Measurements from ENCODE around the gene SLU7.

SLU7 gene

DNA sequence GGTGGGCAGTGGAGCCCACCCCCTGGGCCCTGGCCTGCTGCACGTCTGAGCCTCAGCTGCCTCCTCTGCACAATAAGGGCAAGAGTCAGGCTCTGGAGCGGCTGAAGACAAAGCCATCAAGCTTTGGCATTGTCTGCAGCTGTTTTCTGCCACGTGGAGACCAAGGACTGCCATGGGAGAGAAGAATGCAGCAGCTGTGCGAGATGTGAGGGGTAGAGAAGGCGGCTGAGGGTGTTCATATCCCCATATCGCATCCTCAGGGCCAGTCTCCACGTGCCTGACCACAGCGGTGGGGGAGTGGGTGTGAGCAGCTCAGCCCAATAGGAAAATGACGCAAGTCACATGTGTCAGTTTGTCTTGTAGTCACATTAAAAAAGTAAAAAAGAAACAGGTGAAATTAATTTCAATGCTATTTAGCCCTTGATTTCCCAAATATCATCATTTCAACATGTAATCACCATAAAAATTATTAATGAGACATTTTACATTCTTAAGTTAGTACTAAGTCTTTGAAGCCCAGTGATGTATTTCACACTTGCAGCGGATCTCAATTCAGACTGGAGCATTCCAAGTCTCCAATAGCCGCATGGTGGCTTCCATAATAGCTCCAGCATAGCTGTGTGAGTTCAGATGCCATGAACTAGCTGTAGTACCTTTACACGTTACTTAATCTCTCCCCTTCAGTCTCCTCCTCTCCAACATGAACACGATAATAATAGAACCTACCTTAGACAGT is 55.1 kb downstream of the SLU7 start:
- TF ChIP-seq, protein P1, sequence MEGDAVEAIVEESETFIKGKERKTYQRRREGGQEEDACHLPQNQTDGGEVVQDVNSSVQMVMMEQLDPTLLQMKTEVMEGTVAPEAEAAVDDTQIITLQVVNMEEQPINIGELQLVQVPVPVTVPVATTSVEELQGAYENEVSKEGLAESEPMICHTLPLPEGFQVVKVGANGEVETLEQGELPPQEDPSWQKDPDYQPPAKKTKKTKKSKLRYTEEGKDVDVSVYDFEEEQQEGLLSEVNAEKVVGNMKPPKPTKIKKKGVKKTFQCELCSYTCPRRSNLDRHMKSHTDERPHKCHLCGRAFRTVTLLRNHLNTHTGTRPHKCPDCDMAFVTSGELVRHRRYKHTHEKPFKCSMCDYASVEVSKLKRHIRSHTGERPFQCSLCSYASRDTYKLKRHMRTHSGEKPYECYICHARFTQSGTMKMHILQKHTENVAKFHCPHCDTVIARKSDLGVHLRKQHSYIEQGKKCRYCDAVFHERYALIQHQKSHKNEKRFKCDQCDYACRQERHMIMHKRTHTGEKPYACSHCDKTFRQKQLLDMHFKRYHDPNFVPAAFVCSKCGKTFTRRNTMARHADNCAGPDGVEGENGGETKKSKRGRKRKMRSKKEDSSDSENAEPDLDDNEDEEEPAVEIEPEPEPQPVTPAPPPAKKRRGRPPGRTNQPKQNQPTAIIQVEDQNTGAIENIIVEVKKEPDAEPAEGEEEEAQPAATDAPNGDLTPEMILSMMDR (IDR thresholded peaks at IDR 0.05; ENCODE audit: low read depth, low read length) = no peak
- in situ Hi-C loops (cut with HindIII; ENCODE audit: low sequenced_read_pairs) = no loop called here
- H3K4me3 ChIP-seq (ENCODE audit: low read depth, low read length) = no peak overlapping the region
- DNase-seq (ENCODE audit: low read depth, low spot score) = no peak

DNA sequence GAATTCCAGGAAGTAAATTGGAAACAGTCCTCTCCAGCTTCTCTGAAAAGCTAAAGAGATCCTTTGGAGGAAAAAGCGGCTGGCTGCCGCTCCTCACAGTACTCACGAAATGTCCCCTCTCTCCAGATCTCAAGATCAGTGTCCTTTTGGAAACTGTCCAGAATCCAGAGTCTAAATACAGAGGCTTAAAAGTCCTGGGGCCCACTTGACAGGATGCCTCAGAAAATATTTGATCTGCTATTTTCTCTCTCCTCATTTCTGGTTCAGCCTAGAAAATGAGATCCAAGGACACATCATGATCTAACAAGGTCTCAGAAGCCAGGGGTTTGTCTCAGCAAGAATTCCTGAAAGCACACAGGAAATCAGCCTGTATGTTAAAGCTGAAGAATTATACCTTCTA is 55.7 kb downstream of the SLU7 start:
- in situ Hi-C loops (cut with HindIII; ENCODE audit: low sequenced_read_pairs) = no loop called here
- no peak overlapping the region for H3K4me3 ChIP-seq (ENCODE audit: low read depth, low read length)
- TF ChIP-seq, protein P1 (IDR thresholded peaks at IDR 0.05; ENCODE audit: low read depth, low read length) = no peak
- DNase-seq (ENCODE audit: low read depth, low spot score) = no peak

DNA sequence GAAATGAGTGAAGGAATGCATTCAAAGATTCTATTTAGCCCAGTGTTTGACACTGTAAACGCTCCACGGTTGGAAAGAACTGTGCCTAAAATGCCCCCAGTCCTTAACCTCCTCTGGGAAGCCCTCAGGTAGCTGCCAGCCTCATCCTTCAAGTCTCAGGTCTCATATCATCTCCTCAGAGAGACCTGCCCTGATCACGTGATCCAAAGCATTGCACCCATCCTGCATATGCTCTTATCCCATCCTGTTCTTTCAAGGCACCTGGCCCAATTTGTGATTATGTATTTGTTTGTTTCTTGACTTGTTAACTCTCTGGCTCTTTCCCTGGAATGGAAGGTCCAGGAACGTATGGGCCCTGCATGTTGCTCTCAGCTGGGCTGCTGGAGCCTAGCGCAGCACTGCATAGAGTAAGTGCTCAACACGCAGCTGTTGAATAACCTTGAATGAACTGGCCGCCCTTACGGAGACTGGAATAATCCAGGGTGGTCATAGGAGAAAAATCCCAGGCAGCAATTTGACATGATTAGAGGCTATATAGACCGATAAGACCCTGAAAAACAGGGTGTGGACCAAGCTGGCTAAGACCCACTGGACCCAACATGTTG is 57.2 kb downstream of the SLU7 start:
- H3K4me3 ChIP-seq (ENCODE audit: low read depth, low read length) = no peak overlapping the region
- no peak for DNase-seq (ENCODE audit: low read depth, low spot score)
- TF ChIP-seq, protein P1 (IDR thresholded peaks at IDR 0.05; ENCODE audit: low read depth, low read length) = no peak
- in situ Hi-C loops (cut with HindIII; ENCODE audit: low sequenced_read_pairs) = no loop called here

DNA sequence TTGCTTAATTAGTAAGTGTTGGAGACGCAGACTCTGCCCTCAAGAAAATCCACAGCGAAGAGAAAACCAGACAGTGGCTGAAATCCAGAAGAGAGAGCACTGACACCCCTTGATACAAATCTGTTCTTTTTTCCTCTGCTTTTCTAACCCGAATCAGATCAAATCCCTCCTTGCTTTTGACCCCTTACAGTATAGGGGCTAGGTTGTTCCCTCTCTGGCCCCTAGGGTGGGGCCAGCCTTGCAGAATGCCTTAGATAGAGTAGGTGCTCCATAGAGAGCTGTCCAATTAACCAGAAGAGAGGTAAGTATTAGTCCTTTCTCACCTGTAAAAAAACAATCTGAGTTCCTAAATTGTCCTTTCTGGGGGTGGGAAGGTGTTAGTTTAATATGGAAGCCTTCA is 58.6 kb downstream of the SLU7 start:
- H3K4me3 ChIP-seq (ENCODE audit: low read depth, low read length) = no peak overlapping the region
- no peak for DNase-seq (ENCODE audit: low read depth, low spot score)
- in situ Hi-C loops (cut with HindIII; ENCODE audit: low sequenced_read_pairs) = no loop called here

DNA sequence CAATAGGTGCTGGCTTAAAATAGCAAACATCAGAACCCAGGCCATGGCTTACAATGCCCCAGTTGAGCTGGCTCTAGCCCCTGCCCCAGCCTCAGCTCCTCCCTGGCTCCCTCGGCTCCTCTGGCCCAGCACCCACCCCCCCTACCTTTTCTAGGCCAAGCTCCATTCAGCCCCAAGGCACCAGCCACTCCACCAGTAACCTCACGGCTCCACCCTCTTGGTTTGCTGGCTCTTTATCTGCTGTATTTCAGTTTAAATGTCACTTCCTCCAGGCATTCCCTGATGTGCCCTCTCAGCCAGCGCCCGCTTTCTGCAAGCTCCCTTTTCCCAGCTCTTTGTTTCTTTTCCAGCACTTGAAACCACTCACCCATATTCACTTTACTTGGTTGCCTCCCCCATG is 59.1 kb downstream of the SLU7 start:
- DNase-seq (ENCODE audit: low read depth, low spot score) = no peak
- no peak overlapping the region for H3K4me3 ChIP-seq (ENCODE audit: low read depth, low read length)
- in situ Hi-C loops (cut with HindIII; ENCODE audit: low sequenced_read_pairs) = no loop called here
- TF ChIP-seq, protein P1 (IDR thresholded peaks at IDR 0.05; ENCODE audit: low read depth, low read length) = no peak

More for the DNA sequence above, 58.6 kb downstream of the SLU7 start:
- TF ChIP-seq, protein P1 (IDR thresholded peaks at IDR 0.05; ENCODE audit: low read depth, low read length) = no peak

DNA sequence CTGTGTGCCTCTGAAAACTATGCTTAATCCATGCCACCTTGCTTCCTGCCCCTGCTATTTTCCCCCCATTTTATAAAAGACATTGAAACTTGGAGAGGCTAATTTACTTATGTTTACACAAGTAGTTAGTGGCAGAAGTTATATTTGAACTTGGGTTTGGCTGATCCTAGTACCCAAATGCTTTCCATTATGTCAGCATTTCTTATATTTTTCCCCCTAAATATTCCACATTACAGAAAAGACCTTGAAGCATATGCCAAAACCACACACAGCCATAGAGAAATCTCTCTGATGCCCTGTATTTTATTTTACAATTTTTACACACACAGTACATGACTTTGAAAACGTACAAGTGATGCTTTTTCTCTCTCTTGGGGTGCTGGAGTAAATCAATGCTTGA is 59.6 kb downstream of the SLU7 start:
- TF ChIP-seq, protein P1 (IDR thresholded peaks at IDR 0.05; ENCODE audit: low read depth, low read length) = no peak
- H3K4me3 ChIP-seq (ENCODE audit: low read depth, low read length) = no peak overlapping the region
- in situ Hi-C loops (cut with HindIII; ENCODE audit: low sequenced_read_pairs) = no loop called here
- no peak for DNase-seq (ENCODE audit: low read depth, low spot score)

Measured in astrocyte of the spinal cord (primary cell).